HCT116 (cell line): ENCODE measurements around the gene UTS2. TPM values are rescaled to one million over a fixed set of nuclear protein-coding genes. Genes with fewer than 3 reads are reported as not detected.

Experiments
- ATAC-seq: fragments of 200-7000 bp; cut with Tn5 transposase; 2 replicates; pipeline ENCODE4 v1.9.1; 2020; ENCODE audit warnings: mild to moderate bottlenecking, moderate library complexity
- BruUV-seq: library from RNA; stranded (reverse); fragments of 400-500 nt; replicated peaks from 2 replicates; lab custom pipeline; 2021; lab: Mats Ljungman, UMichigan
- CTCF ChIA-PET: fragments of 300-600 bp; sonication (Branson Sonifier 250); formaldehyde crosslinking; loops from one replicate; lab custom pipeline; 2021; ENCODE audit warnings: antibody characterized with exemption; lab: Charles Lee
- POLR2A ChIA-PET: fragments of 300-600, 350-600 bp; sonication (Branson Sonifier 250); formaldehyde crosslinking; loops from one replicate; lab custom pipeline; 2021; ENCODE audit warnings: antibody characterized with exemption; lab: Charles Lee
- RAD21 ChIA-PET, 2 experiments: fragments of 300-600 bp; sonication (Branson Sonifier 250); formaldehyde crosslinking; loops; one replicate each; lab custom pipeline; 2023; ENCODE audit warnings: low total read pairs in 2 of 2; ENCODE audit not compliant: uncharacterized antibody in 2 of 2, unreplicated experiment in 2 of 2, low non-redundant PET in 1 of 2; lab: Charles Lee
- DNase-seq: peaks from one replicate; pipeline ENCODE4 v3.0.0-alpha.2; 2010; ENCODE audit warnings: low read depth, low spot score
- H2AFZ ChIP-seq: fragments of 200-600 bp; shearing (Covaris generic), sonication (generic); 2 replicates; pipeline ENCODE4 v1.6.1; 2017; ENCODE audit warnings: low read depth, mixed run types, mixed read lengths, antibody characterized with exemption, low read length; ENCODE audit not compliant: poor library complexity, severe bottlenecking
- H3K27ac ChIP-seq: 2 replicates; pipeline ENCODE4 v1.5.1; 2012; ENCODE audit warnings: low read depth, low read length
- H3K27me3 ChIP-seq: fragments of 200-600 bp; sonication (generic); 2 replicates; pipeline ENCODE4 v1.6.1; 2016; ENCODE audit warnings: mixed run types, low read length, mixed read lengths; ENCODE audit not compliant: insufficient read depth
- H3K36me3 ChIP-seq, 2 experiments: fragments of 200-500 bp in 1 of 2; fragments of 200-600 bp in 1 of 2; sonication (Bioruptor generic) in 1 of 2; sonication (generic) in 1 of 2; 2 replicates each; pipeline versions ENCODE4 v1.5.1 to v1.6.1; 2014 to 2016; ENCODE audit warnings: low read length in 2 of 2, inconsistent platforms in 1 of 2, mixed read lengths in 1 of 2, mixed run types in 1 of 2; ENCODE audit not compliant: insufficient read depth in 2 of 2, control insufficient read depth in 1 of 2
- H3K4me1 ChIP-seq, 2 experiments: fragments of 200-600 bp in 1 of 2; sonication (generic) in 1 of 2; 2 replicates each; pipeline versions ENCODE4 v1.5.1 to v1.6.1; 2012 to 2017; ENCODE audit warnings: low read length in 2 of 2, inconsistent platforms in 1 of 2, mild to moderate bottlenecking in 1 of 2, mixed read lengths in 1 of 2, mixed run types in 1 of 2, moderate library complexity in 1 of 2; ENCODE audit not compliant: insufficient read depth in 2 of 2, control insufficient read depth in 1 of 2
- H3K4me2 ChIP-seq: fragments of 200-600 bp; sonication (generic); 2 replicates; pipeline ENCODE4 v1.6.1; 2017; ENCODE audit warnings: mixed run types, low read length, mixed read lengths
- H3K4me3 ChIP-seq, 2 experiments: fragments of 200-600 bp in 1 of 2; sonication (generic) in 1 of 2; replicated peaks in 1 of 2; 2 replicates each; pipeline ENCODE4 v1.5.1; 2011 to 2016; ENCODE audit warnings: low read length in 2 of 2, control low read depth in 1 of 2, low read depth in 1 of 2, mild to moderate bottlenecking in 1 of 2, mixed read lengths in 1 of 2, mixed run types in 1 of 2
- H3K79me2 ChIP-seq: fragments of 200-600 bp; sonication (generic); 2 replicates; pipeline ENCODE4 v1.6.1; 2017; ENCODE audit warnings: mild to moderate bottlenecking, mixed run types, low read length, moderate library complexity, mixed read lengths; ENCODE audit not compliant: insufficient read depth
- H3K9ac ChIP-seq: fragments of 200-600 bp; sonication (generic); 2 replicates; pipeline ENCODE4 v1.6.1; 2016; ENCODE audit warnings: low read length, mixed read lengths
- H3K9me2 ChIP-seq: fragments of 200-600 bp; sonication (generic), shearing (Covaris generic); 2 replicates; pipeline ENCODE4 v1.6.1; 2017; ENCODE audit warnings: mixed run types, mild to moderate bottlenecking, moderate library complexity; ENCODE audit not compliant: insufficient read depth
- H3K9me3 ChIP-seq, 2 experiments: fragments of 200-500 bp in 1 of 2; fragments of 200-600 bp in 1 of 2; sonication (Bioruptor generic) in 1 of 2; sonication (generic) in 1 of 2; 2 replicates each; pipeline ENCODE4 v1.6.1; 2014 to 2017; ENCODE audit warnings: low read length in 2 of 2, mixed read lengths in 2 of 2, inconsistent platforms in 1 of 2, low read depth in 1 of 2, mild to moderate bottlenecking in 1 of 2, mixed run types in 1 of 2, moderate library complexity in 1 of 2; ENCODE audit not compliant: control insufficient read depth in 1 of 2, insufficient read depth in 1 of 2
- H4K20me1 ChIP-seq: fragments of 200-600 bp; sonication (generic), shearing (Covaris generic); 2 replicates; pipeline ENCODE4 v1.6.1; 2017; ENCODE audit warnings: mixed run types, mild to moderate bottlenecking, moderate library complexity; ENCODE audit not compliant: insufficient read depth
- ATF3 ChIP-seq: IDR thresholded peaks from 2 replicates; pipeline ENCODE4 v1.6.1; 2012
- CBX3 ChIP-seq: IDR thresholded peaks from 2 replicates; pipeline ENCODE4 v1.6.1; 2012; ENCODE audit warnings: low read depth
- CTCF ChIP-seq, 3 experiments: fragments of 200-600 bp in 1 of 3; sonication (generic) in 1 of 3; IDR thresholded peaks in 2 of 3; conservative IDR thresholded peaks in 1 of 3; 2 replicates each; pipeline ENCODE4 v1.5.1; 2012 to 2017; ENCODE audit warnings: low read depth in 2 of 3, low read length in 2 of 3, antibody characterized with exemption in 1 of 3, borderline replicate concordance in 1 of 3, control low read depth in 1 of 3, mild to moderate bottlenecking in 1 of 3, mixed read lengths in 1 of 3, mixed run types in 1 of 3, moderate library complexity in 1 of 3; ENCODE audit not compliant: insufficient read depth in 1 of 3
- EGR1 ChIP-seq: IDR thresholded peaks from 2 replicates; pipeline ENCODE4 v1.6.1; 2012; ENCODE audit warnings: low read depth
- ELF1 ChIP-seq: IDR thresholded peaks from 2 replicates; pipeline ENCODE4 v1.6.1; 2012; ENCODE audit warnings: low read depth, borderline replicate concordance
- EZH2 ChIP-seq: fragments of 200-600 bp; sonication (generic); IDR thresholded peaks from 2 replicates; pipeline ENCODE4 v1.6.1; 2017; ENCODE audit warnings: antibody characterized with exemption, mixed run types
- EZH2phosphoT487 ChIP-seq: fragments of 200-600 bp; IDR thresholded peaks from 2 replicates; pipeline ENCODE4 v1.6.1; 2018; ENCODE audit warnings: antibody characterized with exemption, borderline replicate concordance
- FOSL1 ChIP-seq: IDR thresholded peaks from 2 replicates; pipeline ENCODE4 v1.6.1; 2012; ENCODE audit warnings: low read depth
- JUND ChIP-seq: IDR thresholded peaks from 2 replicates; pipeline ENCODE4 v1.6.1; 2012
- MAX ChIP-seq: IDR thresholded peaks from 2 replicates; pipeline ENCODE4 v1.6.1; 2012
- POLR2A ChIP-seq: IDR thresholded peaks from 2 replicates; pipeline ENCODE4 v1.7.0; 2011; ENCODE audit warnings: borderline replicate concordance; ENCODE audit not compliant: insufficient read depth, insufficient read length; ENCODE audit errors: extremely low read depth
- REST ChIP-seq: IDR thresholded peaks from 2 replicates; pipeline ENCODE4 v1.6.1; 2012; ENCODE audit warnings: low read depth
- SIN3A ChIP-seq: IDR thresholded peaks from 2 replicates; pipeline ENCODE4 v1.6.1; 2012; ENCODE audit warnings: low read depth
- TCF7L2 ChIP-seq: IDR thresholded peaks from 2 replicates; pipeline ENCODE4 v1.7.0; 2011; ENCODE audit warnings: borderline replicate concordance, inconsistent platforms; ENCODE audit not compliant: insufficient read depth, insufficient read length; ENCODE audit errors: extremely low read depth
- YY1 ChIP-seq: IDR thresholded peaks from 2 replicates; pipeline ENCODE4 v1.6.1; 2011; ENCODE audit warnings: low read length, low read depth, moderate library complexity, mild to moderate bottlenecking; ENCODE audit not compliant: insufficient replicate concordance; ENCODE audit errors: extremely low read depth
- ZBTB33 ChIP-seq: IDR thresholded peaks from 2 replicates; pipeline ENCODE4 v1.6.1; 2011; ENCODE audit warnings: mild to moderate bottlenecking, low read length, moderate library complexity; ENCODE audit not compliant: insufficient replicate concordance; ENCODE audit errors: extremely low read depth
- ZNF274 ChIP-seq: fragments of 200-500 bp; sonication (Bioruptor generic); IDR thresholded peaks from 2 replicates; pipeline ENCODE4 v1.6.1; 2014; ENCODE audit warnings: mild to moderate bottlenecking, low read depth, low read length, inconsistent platforms
- intact Hi-C: fragments of 100-400 bp; cut with micrococcal nuclease; formaldehyde crosslinking; loops from 2 replicates; pipeline ENCODE4 v1.10.0; 2022
- total RNA-seq: library from RNA; stranded (reverse); gene quantifications from one replicate; pipeline ENCODE4 v1.2.1, GENCODE V29; 2021; ENCODE audit not compliant: unreplicated experiment

Gene UTS2
- total RNA-seq, 1 experiment from 2014 or later = 3.0 TPM

- no TSS peak for BruUV-seq
- Histone ChIP-seq H3K9ac (no peak overlapping the region), H3K4me3 (no peak overlapping the region), H3K9me3 (no peaks in the 10 kb centered on the region), H3K27ac (no peak overlapping the region), H3K9me2 (no peaks in the 10 kb centered on the region), H3K27me3 (no peaks in the 10 kb centered on the region), H3K4me2 (no peak overlapping the region), H4K20me1 (no peaks in the 10 kb centered on the region), H2AFZ (no peak overlapping the region), H3K4me1 (no peaks in the 10 kb centered on the region), H3K36me3 (no peaks in the 10 kb centered on the region), H3K79me2 (no peaks in the 10 kb centered on the region)
- intact Hi-C loops = no loop called here
- ChIA-PET POLR2A (no interaction called here), RAD21 (no interaction called here), CTCF (no interaction called here)
- no peak for TF ChIP-seq MAX
- TF ChIP-seq POLR2A = no peak
- TF ChIP-seq CTCF (IDR thresholded peaks at IDR 0.05 in 2 of 3, conservative IDR thresholded peaks at IDR 0.05 in 1 of 3; ENCODE audit: borderline replicate concordance in 1 of 3, insufficient read depth in 1 of 3, low read depth in 2 of 3, low read length in 2 of 3) = no peak
- no peak for TF ChIP-seq EGR1
- TF ChIP-seq ZBTB33 = no peak
- no peak for TF ChIP-seq ATF3
- no peak for TF ChIP-seq TCF7L2
- no peak for TF ChIP-seq REST
- no peak for TF ChIP-seq FOSL1
- no peak for TF ChIP-seq YY1
- no peak for TF ChIP-seq EZH2
- TF ChIP-seq JUND = no peak
- TF ChIP-seq EZH2phosphoT487 = no peak
- TF ChIP-seq SIN3A = no peak
- no peak for TF ChIP-seq ZNF274
- no peak for TF ChIP-seq ELF1
- no peak for TF ChIP-seq CBX3
- DNase-seq (no peak), ATAC-seq (no peak)
Measured at GRCh38 chr1:7856345-7856744, 3.5 kb upstream of the UTS2 start.
